Stimulated activated CD4-positive, alpha-beta T cell treated with anti-CD3 and anti-CD28 coated beads, TNF-alpha, amount 100 ng/mL, for 48 hours (primary cell): ENCODE measurements around the gene INHBE.
"Not testable (repeated sequence)": the region's sequence is repeated elsewhere in the genome, so short reads cannot be mapped to it uniquely, and the experiment has no call there.

Experiments used
- DNase-seq, 3 donors: peaks; one replicate each; pipeline ENCODE4 v3.0.0-alpha.2; 2020; ENCODE audit warnings: low read depth in 3 of 3

The INHBE gene

DNA sequence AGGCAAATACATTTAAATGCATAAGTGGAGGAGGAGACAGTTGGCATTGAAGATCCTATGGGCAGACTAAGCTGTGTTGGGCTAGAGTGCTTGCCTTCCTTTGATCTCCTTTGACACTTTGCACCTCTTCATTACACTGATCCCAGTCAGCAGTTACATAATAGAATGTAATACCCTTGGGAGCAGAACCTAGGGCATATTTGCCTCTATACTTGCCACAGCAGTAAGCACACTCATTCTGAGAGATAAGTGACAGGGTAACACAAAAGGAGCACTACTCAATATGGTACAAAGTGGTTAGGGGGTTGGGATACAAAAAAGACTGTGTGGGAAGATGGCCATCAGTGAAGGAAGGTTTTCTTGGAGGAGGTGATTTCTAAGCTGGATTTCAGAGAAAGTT lies 41.7 kb downstream of the INHBE start:
- no peak for DNase-seq

DNA sequence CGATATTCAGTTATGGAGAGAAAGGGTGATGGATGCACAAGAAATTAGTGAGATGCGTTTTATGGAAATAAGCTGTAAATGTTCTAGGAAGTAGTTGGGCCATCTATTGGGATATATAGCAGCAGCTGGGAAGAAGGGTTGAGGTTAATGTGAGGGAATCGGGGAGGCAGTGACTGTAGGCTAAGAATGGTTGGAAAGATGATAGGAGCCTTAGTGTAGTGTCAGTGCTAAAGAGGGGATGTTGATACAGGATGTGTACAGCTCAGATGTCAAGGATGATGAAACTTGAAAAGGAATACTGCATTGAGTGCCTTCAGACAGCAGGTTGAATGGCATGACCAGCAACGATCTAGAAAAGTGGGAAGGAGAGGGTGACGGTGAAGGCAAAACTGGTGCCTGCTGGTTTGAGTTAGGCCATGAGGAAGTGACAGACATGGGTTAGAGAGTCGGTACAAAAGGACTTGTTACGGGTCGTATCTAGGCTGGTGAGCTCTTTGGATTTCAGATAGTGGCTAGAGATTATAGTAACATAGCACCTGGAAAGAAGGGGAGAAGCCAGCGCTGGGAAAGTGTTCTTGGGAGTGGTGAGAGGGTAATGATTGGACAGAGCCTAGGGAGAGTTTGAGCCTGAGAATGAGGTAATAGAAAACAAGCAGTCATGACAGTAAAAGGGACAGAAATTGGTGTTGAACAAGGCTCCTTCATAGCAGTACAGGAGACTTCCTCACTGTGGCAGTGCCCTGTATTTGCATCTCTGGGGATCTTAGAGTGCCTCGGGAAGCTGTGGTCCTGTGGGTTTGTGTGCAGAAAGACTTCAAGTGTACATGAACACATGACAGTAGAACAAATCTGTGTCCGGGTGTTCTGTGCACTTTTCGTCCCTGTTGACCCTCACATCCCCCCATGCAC lies 42.4 kb downstream of the INHBE start:
- no peak for DNase-seq

DNA sequence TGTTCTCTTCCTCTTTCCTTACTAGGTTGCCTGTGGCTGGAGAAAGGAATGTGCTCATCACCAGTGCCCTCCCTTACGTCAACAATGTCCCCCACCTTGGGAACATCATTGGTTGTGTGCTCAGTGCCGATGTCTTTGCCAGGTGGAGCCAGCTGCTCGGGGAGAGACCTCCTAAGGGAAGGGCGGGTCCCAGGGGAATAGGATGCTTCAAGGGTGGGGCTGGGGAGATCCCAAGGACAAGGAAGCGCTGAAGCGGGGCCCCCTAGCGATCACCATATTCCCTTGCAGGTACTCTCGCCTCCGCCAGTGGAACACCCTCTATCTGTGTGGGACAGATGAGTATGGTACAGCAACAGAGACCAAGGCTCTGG lies 43.0 kb downstream of the INHBE start:
- no peak for DNase-seq

DNA sequence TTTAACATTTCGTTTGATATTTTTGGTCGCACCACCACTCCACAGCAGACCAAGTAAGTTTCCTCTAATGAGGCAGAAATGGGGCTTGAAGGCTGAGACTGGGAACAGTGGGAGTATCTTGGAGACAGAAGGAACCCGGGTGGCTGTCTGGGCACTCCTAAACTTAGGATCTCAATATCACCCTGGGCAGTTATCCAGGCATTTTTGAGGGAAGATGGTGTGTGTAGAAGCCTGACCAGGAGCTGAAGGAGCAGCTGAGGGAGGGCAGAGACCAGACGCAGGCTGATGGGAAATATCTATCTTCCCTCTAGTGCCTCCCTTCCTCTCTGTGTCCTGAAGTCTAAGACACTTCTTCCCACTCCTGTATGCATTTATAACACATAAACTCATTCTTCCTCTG lies 43.5 kb downstream of the INHBE start:
- DNase-seq: no peak

DNA sequence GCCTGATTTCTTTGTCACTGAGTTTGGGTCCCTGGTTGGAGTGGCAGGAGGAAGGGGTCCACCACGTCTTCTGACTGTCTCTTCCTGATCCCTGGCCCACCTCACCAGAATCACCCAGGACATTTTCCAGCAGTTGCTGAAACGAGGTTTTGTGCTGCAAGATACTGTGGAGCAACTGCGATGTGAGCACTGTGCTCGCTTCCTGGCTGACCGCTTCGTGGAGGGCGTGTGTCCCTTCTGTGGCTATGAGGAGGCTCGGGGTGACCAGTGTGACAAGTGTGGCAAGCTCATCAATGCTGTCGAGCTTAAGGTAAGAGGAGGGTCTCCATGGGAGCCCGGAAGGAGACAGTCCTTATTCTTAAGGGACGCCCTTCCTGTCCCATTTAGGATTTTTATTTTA lies 45.1 kb downstream of the INHBE start:
- DNase-seq: no peak

DNA sequence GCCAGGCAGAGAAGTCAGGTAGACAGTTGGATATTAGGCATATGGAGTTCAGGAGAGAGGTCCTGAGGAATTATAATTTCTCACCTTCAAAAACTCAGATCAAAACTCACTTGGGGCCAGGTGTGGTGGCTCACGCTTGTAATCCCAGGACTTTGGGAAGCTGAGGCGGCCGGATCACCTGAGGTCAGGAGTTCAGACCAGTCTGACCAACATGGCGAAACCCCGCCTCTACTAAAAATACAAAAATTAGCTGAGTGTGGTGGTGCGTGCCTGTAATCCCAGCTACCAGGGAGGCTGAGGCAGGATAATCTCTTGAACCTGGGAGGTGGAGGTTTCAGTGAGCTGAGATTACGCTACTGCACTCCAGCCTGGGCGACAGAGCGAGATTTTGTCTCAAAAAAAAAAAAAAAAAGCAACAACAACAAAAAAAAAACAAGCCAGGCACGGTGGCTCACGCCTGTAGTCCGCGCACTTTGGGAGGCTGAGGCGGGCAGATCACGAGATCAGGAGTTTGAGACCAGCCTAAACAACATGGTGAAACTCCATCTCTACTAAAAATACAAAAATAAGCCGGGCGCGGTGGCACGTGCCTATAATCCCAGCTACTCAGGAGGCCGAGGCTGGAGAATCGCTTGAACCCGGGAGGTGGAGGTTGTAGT lies 47.3 kb downstream of the INHBE start:
- not testable (repeated sequence) for DNase-seq

DNA sequence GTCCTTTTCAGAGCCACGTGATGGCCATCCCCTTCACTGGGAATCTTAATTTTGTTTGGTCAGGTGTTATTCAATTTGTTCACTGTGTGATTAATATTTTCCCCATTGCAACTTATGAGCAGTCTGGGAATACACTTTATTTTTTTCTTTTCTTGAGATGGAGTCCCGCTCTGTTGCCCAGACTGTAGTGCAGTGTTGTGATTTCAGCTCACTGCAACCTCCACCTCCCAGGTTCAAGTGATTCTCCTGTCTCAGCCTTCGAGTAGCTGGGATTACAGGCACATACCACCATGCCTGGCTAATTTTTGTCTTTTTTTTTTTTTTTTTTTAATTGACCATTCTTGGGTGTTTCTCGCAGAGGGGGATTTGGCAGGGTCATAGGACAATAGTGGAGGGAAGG lies 51.4 kb downstream of the INHBE start:
- DNase-seq: not testable (repeated sequence)
